IMR-90 (cell line): Measurements from ENCODE around the gene TRHDE. TPM values are rescaled to one million over a fixed set of nuclear protein-coding genes. Genes with fewer than 3 reads are reported as not detected.

Source experiments
- ATAC-seq: fragments of 200-7000 bp; cut with Tn5 transposase; 2 replicates; pipeline ENCODE4 v1.9.1; 2020; ENCODE audit warnings: low read depth, mild to moderate bottlenecking, moderate library complexity
- BruUV-seq: library from RNA; stranded (reverse); fragments of 400-500 nt; replicated peaks from 2 replicates; lab custom pipeline; 2021; lab: Mats Ljungman, UMichigan
- CTCF ChIA-PET: fragments of 300-600 bp; formaldehyde crosslinking; extraction: SDS; loops from one replicate; lab custom pipeline; 2021; ENCODE audit warnings: antibody characterized with exemption; lab: Yijun Ruan, JAX
- POLR2A ChIA-PET: fragments of 300-600 bp; sonication (Branson Sonifier 250); formaldehyde crosslinking; loops from one replicate; lab custom pipeline; 2022; ENCODE audit warnings: antibody characterized with exemption; ENCODE audit not compliant: unreplicated experiment; lab: Charles Lee
- DNase-seq: peaks from one replicate; pipeline ENCODE4 v3.0.0; 2013
- H2AFZ ChIP-seq: replicated peaks from 2 replicates; pipeline ENCODE3; 2013; ENCODE audit warnings: low read length, mild to moderate bottlenecking; ENCODE audit not compliant: poor library complexity
- H2AK5ac ChIP-seq: 2 replicates; pipeline ENCODE4 v1.6.1; 2013; ENCODE audit warnings: low read depth, low read length, inconsistent platforms
- H2AK9ac ChIP-seq: replicated peaks from 2 replicates; pipeline ENCODE3; 2013; ENCODE audit warnings: mild to moderate bottlenecking, low read depth, low read length, moderate library complexity; ENCODE audit not compliant: poor library complexity
- H2BK120ac ChIP-seq: 2 replicates; pipeline ENCODE4 v1.6.1; 2013; ENCODE audit warnings: low read depth, low read length, inconsistent platforms
- H2BK15ac ChIP-seq: 3 replicates; pipeline ENCODE4 v1.6.1; 2013; ENCODE audit warnings: low read depth, low read length, inconsistent platforms
- H2BK20ac ChIP-seq: 2 replicates; pipeline ENCODE4 v1.6.1; 2013; ENCODE audit warnings: low read depth, mild to moderate bottlenecking, inconsistent platforms, low read length, moderate library complexity
- H2BK5ac ChIP-seq: 2 replicates; pipeline ENCODE4 v1.6.1; 2013; ENCODE audit warnings: mild to moderate bottlenecking, low read depth, low read length, inconsistent platforms; ENCODE audit not compliant: poor library complexity, severe bottlenecking
- H3K14ac ChIP-seq: replicated peaks from 2 replicates; pipeline ENCODE4 v1.6.1; 2013; ENCODE audit warnings: low read depth, low read length, inconsistent platforms
- H3K18ac ChIP-seq: 2 replicates; pipeline ENCODE4 v1.6.1; 2013; ENCODE audit warnings: low read depth, low read length, control low read depth
- H3K23ac ChIP-seq: 2 replicates; pipeline ENCODE4 v1.6.1; 2013; ENCODE audit warnings: low read depth, low read length, inconsistent platforms
- H3K27ac ChIP-seq: 2 replicates; pipeline ENCODE4 v1.5.1; 2013; ENCODE audit warnings: mild to moderate bottlenecking, control low read depth, low read length; ENCODE audit not compliant: insufficient read depth
- H3K27me3 ChIP-seq: 2 replicates; pipeline ENCODE4 v1.6.1; 2013; ENCODE audit warnings: low read length; ENCODE audit not compliant: control insufficient read depth, insufficient read depth
- H3K36me3 ChIP-seq: 2 replicates; pipeline ENCODE4 v1.6.1; 2013; ENCODE audit warnings: low read length, mixed read lengths; ENCODE audit not compliant: control insufficient read depth, insufficient read depth
- H3K4ac ChIP-seq: 2 replicates; pipeline ENCODE4 v1.6.1; 2013; ENCODE audit warnings: low read depth, low read length, inconsistent platforms
- H3K4me1 ChIP-seq: 2 replicates; pipeline ENCODE4 v1.6.1; 2013; ENCODE audit warnings: low read length, mixed read lengths; ENCODE audit not compliant: control insufficient read depth, insufficient read depth
- H3K4me2 ChIP-seq: 2 replicates; pipeline ENCODE4 v1.6.1; 2013; ENCODE audit warnings: low read depth, mild to moderate bottlenecking, control low read depth, low read length, moderate library complexity
- H3K4me3 ChIP-seq: 2 replicates; pipeline ENCODE4 v1.5.1; 2013; ENCODE audit warnings: low read depth, mild to moderate bottlenecking, control low read depth, low read length, moderate library complexity; ENCODE audit not compliant: insufficient read depth
- H3K56ac ChIP-seq: 2 replicates; pipeline ENCODE4 v1.6.1; 2013; ENCODE audit warnings: low read length, inconsistent platforms; ENCODE audit not compliant: insufficient read depth; ENCODE audit errors: extremely low read depth
- H3K79me1 ChIP-seq, 2 experiments: 2 replicates each; pipeline ENCODE4 v1.6.1; 2013; ENCODE audit warnings: low read length in 2 of 2, inconsistent platforms in 1 of 2, low read depth in 1 of 2
- H3K9ac ChIP-seq: 2 replicates; pipeline ENCODE4 v1.6.1; 2013; ENCODE audit warnings: low read depth, low read length, control low read depth
- H3K9me1 ChIP-seq: 2 replicates; pipeline ENCODE4 v1.6.1; 2013; ENCODE audit warnings: low read length, inconsistent platforms; ENCODE audit not compliant: insufficient read depth
- H3K9me3 ChIP-seq: 2 replicates; pipeline ENCODE4 v1.6.1; 2013; ENCODE audit warnings: low read length; ENCODE audit not compliant: control insufficient read depth, insufficient read depth
- H4K20me1 ChIP-seq: 2 replicates; pipeline ENCODE4 v1.6.1; 2013; ENCODE audit warnings: low read length, inconsistent platforms; ENCODE audit not compliant: insufficient read depth
- H4K5ac ChIP-seq: 2 replicates; pipeline ENCODE4 v1.6.1; 2013; ENCODE audit warnings: mild to moderate bottlenecking, low read depth, low read length, control low read depth
- H4K8ac ChIP-seq, 2 experiments: 2 replicates each; pipeline ENCODE4 v1.6.1; 2013; ENCODE audit warnings: low read depth in 2 of 2, low read length in 2 of 2, control low read depth in 1 of 2, inconsistent platforms in 1 of 2
- H4K91ac ChIP-seq: 2 replicates; pipeline ENCODE4 v1.6.1; 2013; ENCODE audit warnings: low read depth, low read length, inconsistent platforms; ENCODE audit not compliant: insufficient read depth
- BHLHE40 ChIP-seq: fragments of 150-350 bp; IDR thresholded peaks from 2 replicates; pipeline ENCODE4 v1.6.1; 2016; ENCODE audit warnings: mild to moderate bottlenecking, low read depth, low read length
- CEBPB ChIP-seq: IDR thresholded peaks from 2 replicates; pipeline ENCODE4 v1.6.1; 2012; ENCODE audit warnings: low read depth, low read length, improper control_type of control experiment
- FOS ChIP-seq: fragments of 150-350 bp; IDR thresholded peaks from 2 replicates; pipeline ENCODE4 v1.6.1; 2016; ENCODE audit warnings: low read depth, low read length
- RAD21 ChIP-seq: IDR thresholded peaks from 2 replicates; pipeline ENCODE4 v1.6.1; 2012; ENCODE audit warnings: low read length, improper control_type of control experiment
- WGBS, 2 experiments: methylation state at CpG; one replicate each; pipeline versions ENCODE4 v1.1.5 to v1.1.7; 2013; ENCODE audit warnings: missing lambda C conversion rate in 2 of 2; ENCODE audit not compliant: insufficient read length in 1 of 2; ENCODE audit errors: extremely low coverage in 2 of 2; 5-methylcytosine and 5-hydroxymethylcytosine counted together
- dilution Hi-C: fragments of 300-500 bp; cut with HindIII; formaldehyde crosslinking; loops from one replicate; pipeline ENCODE4 v1.14.3; 2018; ENCODE audit warnings: low sequenced_read_pairs; ENCODE audit not compliant: unreplicated experiment
- in situ Hi-C: fragments of 300-500 bp; cut with MboI; formaldehyde crosslinking; loops from 3 replicates; pipeline ENCODE4 v1.14.3; 2019; ENCODE audit warnings: low sequenced_read_pairs, inconsistent platforms, mixed read lengths
- intact Hi-C: fragments of 100-400 bp; cut with micrococcal nuclease; formaldehyde crosslinking; loops from 2 replicates; pipeline ENCODE4 v1.10.0; 2022
- polyA plus RNA-seq, 3 experiments: library from polyadenylated mRNA; depleted of rRNA; stranded (reverse); fragments of >200 nt; gene quantifications; 2 replicates each; pipeline ENCODE4 v1.2.3, GENCODE V29; 2012; ENCODE audit warnings: low replicate concordance in 1 of 3
- total RNA-seq: library from RNA; depleted of rRNA; stranded (reverse); fragments of >200 nt; gene quantifications from 2 replicates; pipeline ENCODE4 v1.2.3, GENCODE V29; 2012
- TF ChIP-seq, protein P1 (sequence below): fragments of 150-350 bp; IDR thresholded peaks from 2 replicates; pipeline ENCODE4 v1.6.1; 2017; ENCODE audit warnings: mild to moderate bottlenecking, antibody characterized with exemption, low read length, low read depth

The TRHDE gene
- total and polyA plus RNA-seq, 2 of the 4 experiments (the other 2 are of a cell fraction), result 33.7 to 65.1 TPM

- peak overlapping the region; percentile 41 for H2BK120ac ChIP-seq
- no peak overlapping the region for H2AFZ ChIP-seq
- peaks cover 13% of the 10 kb centered on the region for H3K4me1 ChIP-seq
- no peak overlapping the region; the same call in 1 of the 2 replicates for H4K91ac ChIP-seq
- BruUV-seq, result no TSS peak
- ChIA-PET POLR2A (no interaction called here), CTCF (interaction anchor here (2.3 kb wide), 1 partner anchor 16 kb away, joined by 11 read pairs; no protein-coding TSS in a partner anchor)
- H3K9me3 ChIP-seq, result no peaks in the 10 kb centered on the region
- dilution Hi-C loops (no loop called here), in situ Hi-C loops (no loop called here), intact Hi-C loops (loop anchor here (10.0 kb wide), 1 partner anchor 496 kb away; no protein-coding TSS in a partner anchor)
- H3K36me3 ChIP-seq, result no peaks in the 10 kb centered on the region
- H3K9ac ChIP-seq, result no peak overlapping the region
- H4K8ac ChIP-seq, result peak overlapping the region in 1 of 2 experiments; percentile 14; a peak in 1 of 4 replicates
- H2BK15ac ChIP-seq, result no peak overlapping the region
- peak overlapping the region; percentile 47 for H3K4ac ChIP-seq
- no peak overlapping the region for H4K5ac ChIP-seq
- no peaks in the 10 kb centered on the region for H4K20me1 ChIP-seq
- H2BK5ac ChIP-seq, result peak overlapping the region; percentile 87
- H3K9me1 ChIP-seq, result peaks cover 10% of the 10 kb centered on the region; the same call in 1 of the 2 replicates
- no peak overlapping the region for H3K23ac ChIP-seq
- H3K4me3 ChIP-seq, result no peak overlapping the region
- peak; percentile 86 for DNase-seq
- no peak overlapping the region for H2AK5ac ChIP-seq
- H3K4me2 ChIP-seq, result peak overlapping the region; percentile 44
- peak; percentile 83 for TF ChIP-seq FOS
- TF ChIP-seq, protein P1, sequence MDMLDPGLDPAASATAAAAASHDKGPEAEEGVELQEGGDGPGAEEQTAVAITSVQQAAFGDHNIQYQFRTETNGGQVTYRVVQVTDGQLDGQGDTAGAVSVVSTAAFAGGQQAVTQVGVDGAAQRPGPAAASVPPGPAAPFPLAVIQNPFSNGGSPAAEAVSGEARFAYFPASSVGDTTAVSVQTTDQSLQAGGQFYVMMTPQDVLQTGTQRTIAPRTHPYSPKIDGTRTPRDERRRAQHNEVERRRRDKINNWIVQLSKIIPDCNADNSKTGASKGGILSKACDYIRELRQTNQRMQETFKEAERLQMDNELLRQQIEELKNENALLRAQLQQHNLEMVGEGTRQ, result no peak
- TF ChIP-seq RAD21, result no peak
- TF ChIP-seq BHLHE40, result peak; percentile 91
- 0 out of 2 replicates have a peak, but pooled peaks have one; percentile 8 for TF ChIP-seq CEBPB
- no peak overlapping the region; the same call in 1 of the 2 replicates for H3K18ac ChIP-seq
- peak overlapping the region; percentile 26; the same call in 1 of the 2 replicates for H3K27ac ChIP-seq
- H2BK20ac ChIP-seq, result peak overlapping the region; percentile 73
- no CpG with 5 or more reads among the region's 4 CpGs for WGBS, 2 experiments
- no peak overlapping the region for H2AK9ac ChIP-seq
- H3K27me3 ChIP-seq, result no peaks in the 10 kb centered on the region
- peak overlapping the region; percentile 42 for H3K56ac ChIP-seq
- peak; percentile 73 for ATAC-seq
- H3K79me1 ChIP-seq, result peaks cover 0 to 33% of the 10 kb centered on the region in 2 experiments; a peak in 2 of 4 replicates
- no peak overlapping the region; the same call in 1 of the 2 replicates for H3K14ac ChIP-seq
Measured at GRCh38 chr12:72281126-72281525, 9.0 kb downstream of the TRHDE start.
